Measurements from ENCODE around the gene CD53.

Gene CD53

GRCh38 chr1:110864287-110864686, 8.7 kb upstream of the CD53 start:
- no peak for DNase-seq
- Mint-ChIP-seq H3K36me3 (ENCODE audit: low read depth) (peaks cover 10% of the 10 kb centered on the region), H3K9me3 (peaks cover 44% of the 10 kb centered on the region), H3K27me3 (no peaks in the 10 kb centered on the region), H3K4me1 (peaks cover 28% of the 10 kb centered on the region), H3K4me3 (no peak overlapping the region), H3K27ac (no peak overlapping the region)
- ATAC-seq = peak; percentile 61

GRCh38 chr1:110870721-110871388, 2.1 kb upstream of the CD53 start:
- H3K4me1 Mint-ChIP-seq = peaks cover 30% of the 10 kb centered on the region
- H3K36me3 Mint-ChIP-seq (ENCODE audit: low read depth) = peaks cover 11% of the 10 kb centered on the region
- H3K27ac Mint-ChIP-seq = peak overlapping the region; percentile 98
- peaks cover 16% of the 10 kb centered on the region for H3K9me3 Mint-ChIP-seq
- peak overlapping the region; percentile 28 for H3K4me3 Mint-ChIP-seq
- DNase-seq (no peak), ATAC-seq (no peak)
- no peaks in the 10 kb centered on the region for H3K27me3 Mint-ChIP-seq

DNA sequence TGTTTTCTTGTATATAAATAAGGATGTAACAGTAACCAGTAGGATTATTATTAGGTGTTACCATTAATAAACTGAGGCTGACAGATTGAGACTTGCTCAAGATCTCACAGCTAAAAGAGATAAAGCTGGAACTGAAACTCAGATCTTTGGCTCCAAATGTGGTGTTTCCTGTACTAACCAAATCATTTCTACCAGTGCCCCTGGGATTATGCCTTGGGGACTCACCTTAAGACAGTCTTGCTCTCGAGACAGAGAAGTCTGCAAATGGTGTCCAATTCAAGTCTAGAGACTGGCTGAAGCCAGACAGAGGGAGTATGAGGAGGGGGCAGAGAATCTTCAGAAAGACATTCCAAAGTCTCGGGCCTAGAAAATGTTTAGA, 593 bp upstream of the CD53 start:
- ATAC-seq (no peak), DNase-seq (no peak)
- Mint-ChIP-seq H3K27ac (peak overlapping the region; percentile 98), H3K27me3 (no peaks in the 10 kb centered on the region), H3K9me3 (peaks cover 7% of the 10 kb centered on the region), H3K36me3 (ENCODE audit: low read depth) (peaks cover 16% of the 10 kb centered on the region), H3K4me1 (peaks cover 37% of the 10 kb centered on the region), H3K4me3 (peak overlapping the region; percentile 93)

DNA sequence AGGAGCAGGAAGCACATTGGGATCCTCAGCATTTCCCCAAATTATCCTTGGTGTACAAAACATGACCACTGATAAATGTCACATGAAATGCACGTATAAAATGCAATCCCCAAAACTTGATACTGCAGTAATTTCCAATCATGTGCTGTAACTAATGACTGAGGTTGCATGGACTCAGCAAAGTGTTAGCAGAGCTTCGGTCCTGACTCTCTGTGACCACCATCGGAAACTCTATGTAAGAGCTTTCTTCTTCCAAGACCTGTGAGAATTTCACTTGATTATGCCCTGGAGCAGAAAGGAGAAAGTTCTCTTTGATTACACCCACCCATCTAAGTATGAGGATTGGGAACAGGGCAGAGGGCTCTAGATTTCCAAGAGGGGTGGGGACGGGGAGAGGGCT, 908 bp downstream of the CD53 start:
- Mint-ChIP-seq H3K27ac (peak overlapping the region; percentile 98), H3K9me3 (no peaks in the 10 kb centered on the region), H3K4me1 (peaks cover 48% of the 10 kb centered on the region), H3K36me3 (ENCODE audit: low read depth) (peaks cover 21% of the 10 kb centered on the region), H3K4me3 (peak overlapping the region; percentile 93), H3K27me3 (no peaks in the 10 kb centered on the region)
- DNase-seq (no peak), ATAC-seq (peak; percentile 17)

GRCh38 chr1:110874324-110875215, 1.6 kb downstream of the CD53 start:
- Mint-ChIP-seq H3K4me1 (peaks cover 53% of the 10 kb centered on the region), H3K9me3 (no peaks in the 10 kb centered on the region), H3K27ac (peak overlapping the region; percentile 98), H3K4me3 (peak overlapping the region; percentile 93), H3K27me3 (no peaks in the 10 kb centered on the region), H3K36me3 (ENCODE audit: low read depth) (peaks cover 21% of the 10 kb centered on the region)
- ATAC-seq = no peak
- DNase-seq = no peak

GRCh38 chr1:110875216-110875731, 2.3 kb downstream of the CD53 start:
- peaks cover 21% of the 10 kb centered on the region for H3K36me3 Mint-ChIP-seq (ENCODE audit: low read depth)
- no peaks in the 10 kb centered on the region for H3K9me3 Mint-ChIP-seq
- DNase-seq (peak; percentile 60), ATAC-seq (peak; percentile 86)
- H3K4me1 Mint-ChIP-seq = peaks cover 60% of the 10 kb centered on the region
- no peaks in the 10 kb centered on the region for H3K27me3 Mint-ChIP-seq
- peak overlapping the region; percentile 98 for H3K27ac Mint-ChIP-seq
- H3K4me3 Mint-ChIP-seq = peak overlapping the region; percentile 93

GRCh38 chr1:110876748-110877341, 3.9 kb downstream of the CD53 start:
- Mint-ChIP-seq H3K27ac (peak overlapping the region; percentile 98), H3K9me3 (no peaks in the 10 kb centered on the region), H3K4me3 (peak overlapping the region; percentile 93), H3K4me1 (peaks cover 61% of the 10 kb centered on the region), H3K27me3 (no peaks in the 10 kb centered on the region), H3K36me3 (ENCODE audit: low read depth) (peaks cover 22% of the 10 kb centered on the region)
- DNase-seq = no peak
- no peak for ATAC-seq

- DNase-seq (no peak), ATAC-seq (no peak)
- Mint-ChIP-seq H3K4me1 (peaks cover 60% of the 10 kb centered on the region), H3K9me3 (no peaks in the 10 kb centered on the region), H3K27ac (peak overlapping the region; percentile 98), H3K4me3 (peak overlapping the region; percentile 93), H3K36me3 (ENCODE audit: low read depth) (peaks cover 24% of the 10 kb centered on the region), H3K27me3 (no peaks in the 10 kb centered on the region)
These were observed 4.4 kb downstream of the CD53 start for GRCh38 chr1:110877364-110877763.

GRCh38 chr1:110877776-110878175, 4.8 kb downstream of the CD53 start:
- peaks cover 24% of the 10 kb centered on the region for H3K36me3 Mint-ChIP-seq (ENCODE audit: low read depth)

GRCh38 chr1:110878591-110878990, 5.6 kb downstream of the CD53 start:
- DNase-seq (no peak), ATAC-seq (no peak)
- Mint-ChIP-seq H3K27ac (peak overlapping the region; percentile 98), H3K36me3 (ENCODE audit: low read depth) (peaks cover 26% of the 10 kb centered on the region), H3K4me3 (peak overlapping the region; percentile 93), H3K4me1 (peaks cover 65% of the 10 kb centered on the region), H3K27me3 (no peaks in the 10 kb centered on the region), H3K9me3 (no peaks in the 10 kb centered on the region)

More at GRCh38 chr1:110877776-110878175, 4.8 kb downstream of the CD53 start:
- no peak for DNase-seq
- H3K27ac Mint-ChIP-seq = peak overlapping the region; percentile 98
- no peak for ATAC-seq
- peak overlapping the region; percentile 93 for H3K4me3 Mint-ChIP-seq
- no peaks in the 10 kb centered on the region for H3K9me3 Mint-ChIP-seq
- peaks cover 60% of the 10 kb centered on the region for H3K4me1 Mint-ChIP-seq
- H3K27me3 Mint-ChIP-seq = no peaks in the 10 kb centered on the region

GRCh38 chr1:110878993-110879392, 6.0 kb downstream of the CD53 start:
- H3K4me1 Mint-ChIP-seq = peaks cover 68% of the 10 kb centered on the region
- peak overlapping the region; percentile 93 for H3K4me3 Mint-ChIP-seq

GRCh38 chr1:110879758-110880606, 7.0 kb downstream of the CD53 start:
- Mint-ChIP-seq H3K4me1 (peaks cover 78% of the 10 kb centered on the region), H3K9me3 (no peaks in the 10 kb centered on the region), H3K27ac (peak overlapping the region; percentile 98), H3K36me3 (ENCODE audit: low read depth) (peaks cover 23% of the 10 kb centered on the region), H3K4me3 (peak overlapping the region; percentile 93), H3K27me3 (no peaks in the 10 kb centered on the region)
- DNase-seq = peak; percentile 58
- peak; percentile 66 for ATAC-seq

More at GRCh38 chr1:110878993-110879392, 6.0 kb downstream of the CD53 start:
- H3K27ac Mint-ChIP-seq = peak overlapping the region; percentile 98
- DNase-seq (no peak), ATAC-seq (no peak)
- no peaks in the 10 kb centered on the region for H3K9me3 Mint-ChIP-seq
- H3K36me3 Mint-ChIP-seq (ENCODE audit: low read depth) = peaks cover 26% of the 10 kb centered on the region
- no peaks in the 10 kb centered on the region for H3K27me3 Mint-ChIP-seq

- DNase-seq (peak; percentile 51), ATAC-seq (peak; percentile 76)
- Mint-ChIP-seq H3K27me3 (no peaks in the 10 kb centered on the region), H3K4me3 (peak overlapping the region; percentile 93), H3K36me3 (ENCODE audit: low read depth) (peaks cover 18% of the 10 kb centered on the region), H3K4me1 (peaks cover 78% of the 10 kb centered on the region), H3K9me3 (no peaks in the 10 kb centered on the region), H3K27ac (peak overlapping the region; percentile 98)
These were observed 7.9 kb downstream of the CD53 start for GRCh38 chr1:110880708-110881374.
